Measurements from ENCODE around the gene TMEM208.

The TMEM208 gene

DNA sequence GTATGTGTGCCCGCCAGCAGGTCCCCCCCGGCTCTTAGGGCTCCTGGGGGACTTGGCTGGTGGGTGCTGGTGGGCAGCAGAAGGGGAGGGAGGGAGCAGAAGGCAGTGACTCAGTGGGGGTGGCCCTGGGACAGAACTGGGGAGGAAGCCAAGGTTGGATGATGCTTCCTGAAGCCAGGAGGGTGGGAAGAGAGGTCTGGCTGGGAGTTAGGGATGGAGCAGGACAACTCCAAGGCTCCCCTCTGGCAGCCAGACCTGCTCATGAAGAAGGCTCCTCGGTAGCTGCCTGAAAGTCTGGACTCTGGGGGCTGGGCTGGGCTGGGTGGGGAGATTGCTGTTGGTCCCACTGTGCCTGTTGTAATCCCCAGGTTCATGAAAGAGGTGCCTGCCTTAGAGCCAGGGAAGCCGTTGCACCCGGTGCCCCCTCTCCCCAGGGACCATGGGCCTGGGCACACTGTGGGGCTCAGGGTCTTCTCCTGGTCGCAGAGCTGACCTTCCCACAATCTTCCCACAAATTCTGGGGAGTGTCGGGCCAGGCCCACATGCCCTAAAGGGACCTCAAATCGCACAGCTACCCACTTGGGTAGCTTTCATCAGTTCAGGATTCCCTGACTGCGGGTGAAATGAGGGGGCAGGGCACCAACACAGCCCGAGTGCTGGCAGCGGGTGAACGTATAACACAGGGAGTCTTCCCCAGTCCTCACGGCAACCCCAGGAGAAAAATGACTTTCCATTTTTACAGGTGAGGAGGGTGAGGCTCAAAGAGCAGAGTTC lies 51.3 kb downstream of the TMEM208 start:
- Histone ChIP-seq H3K4me3 (peak overlapping the region; percentile 53), H3K9me3 (ENCODE audit: low read depth, low read length) (no peaks in the 10 kb centered on the region), H3K36me3 (ENCODE audit: insufficient read depth, low read length) (no peaks in the 10 kb centered on the region), H3K9ac (ENCODE audit: insufficient read length) (no peak overlapping the region), H3K27ac (no peak overlapping the region)
- DNase-seq (ENCODE audit: low read depth, low spot score), result no peak
- no peak for TF ChIP-seq POLR2AphosphoS5 (IDR thresholded peaks at IDR 0.05; ENCODE audit: borderline replicate concordance, low read depth, low read length)
- TF ChIP-seq FOXP2 (optimal IDR thresholded peaks at IDR 0.05; ENCODE audit: control extremely low read depth, extremely low read length, insufficient read depth), result no peak
- TF ChIP-seq EZH2 (IDR thresholded peaks at IDR 0.05), result no peak
